BE2C (cell line): ENCODE data around the gene C20orf202.

Source experiments
- DNase-seq: peaks from one replicate; pipeline ENCODE4 v3.0.0-alpha.2; 2020
- H3K27me3 ChIP-seq: fragments of 250-450 bp; sonication (Bioruptor Pico); 2 replicates; pipeline ENCODE4 v1.5.1; 2020; ENCODE audit warnings: mild to moderate bottlenecking
- H3K36me3 ChIP-seq: fragments of 250-450 bp; sonication (Bioruptor Pico); 2 replicates; pipeline ENCODE4 v1.5.1; 2020; ENCODE audit warnings: mild to moderate bottlenecking
- H3K4me1 ChIP-seq: fragments of 250-450 bp; sonication (Bioruptor Pico); 2 replicates; pipeline ENCODE4 v1.5.1; 2020
- H3K4me3 ChIP-seq: 2 replicates; pipeline ENCODE4 v1.5.1; 2011; ENCODE audit warnings: low read depth, low read length
- H3K9me3 ChIP-seq: fragments of 250-450 bp; sonication (Bioruptor Pico); 2 replicates; pipeline ENCODE4 v1.5.1; 2020
- TF ChIP-seq, protein P1 (sequence below): IDR thresholded peaks from 2 replicates; pipeline ENCODE4 v1.5.1; 2012; ENCODE audit warnings: mild to moderate bottlenecking, low read depth, low read length

C20orf202 gene

DNA sequence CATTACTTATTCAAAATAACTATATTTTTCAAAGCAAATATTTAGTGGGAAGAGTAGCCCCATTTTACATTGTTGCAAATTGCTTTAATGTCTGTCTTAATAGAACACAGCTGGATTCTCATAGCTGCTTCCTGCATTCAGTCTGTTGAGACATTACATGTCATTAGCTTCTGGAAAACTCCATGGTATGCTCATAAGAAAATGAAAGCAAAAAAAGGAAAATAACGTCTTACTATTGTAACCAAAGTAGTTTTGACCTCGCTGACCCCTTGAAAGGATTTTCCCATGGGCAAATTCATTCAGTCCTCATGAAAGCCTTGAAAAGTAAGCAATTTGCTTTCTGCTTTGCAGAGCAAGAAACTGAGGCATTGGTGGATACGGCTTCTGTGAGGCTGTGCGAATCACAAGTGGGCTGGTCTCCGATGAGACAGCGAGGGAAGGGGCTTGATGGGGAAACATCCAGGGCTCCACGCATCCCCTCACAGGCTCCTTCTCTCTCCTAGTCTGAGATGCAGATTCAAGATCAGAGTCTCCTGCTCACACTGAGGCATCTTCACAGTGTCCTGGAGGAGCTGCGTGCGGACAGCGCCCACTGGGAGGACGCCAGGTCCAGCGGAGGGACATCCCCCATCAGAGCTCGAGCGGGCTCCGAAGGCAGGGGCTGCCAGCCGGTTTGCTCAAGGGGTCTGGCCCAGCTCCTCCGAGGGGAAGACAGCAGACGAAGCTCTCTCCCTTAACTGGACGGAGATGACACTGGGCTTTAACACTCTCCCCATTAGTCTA is 3.3 kb downstream of the C20orf202 start:
- Histone ChIP-seq H3K4me3 (no peak overlapping the region), H3K36me3 (no peaks in the 10 kb centered on the region)

DNA sequence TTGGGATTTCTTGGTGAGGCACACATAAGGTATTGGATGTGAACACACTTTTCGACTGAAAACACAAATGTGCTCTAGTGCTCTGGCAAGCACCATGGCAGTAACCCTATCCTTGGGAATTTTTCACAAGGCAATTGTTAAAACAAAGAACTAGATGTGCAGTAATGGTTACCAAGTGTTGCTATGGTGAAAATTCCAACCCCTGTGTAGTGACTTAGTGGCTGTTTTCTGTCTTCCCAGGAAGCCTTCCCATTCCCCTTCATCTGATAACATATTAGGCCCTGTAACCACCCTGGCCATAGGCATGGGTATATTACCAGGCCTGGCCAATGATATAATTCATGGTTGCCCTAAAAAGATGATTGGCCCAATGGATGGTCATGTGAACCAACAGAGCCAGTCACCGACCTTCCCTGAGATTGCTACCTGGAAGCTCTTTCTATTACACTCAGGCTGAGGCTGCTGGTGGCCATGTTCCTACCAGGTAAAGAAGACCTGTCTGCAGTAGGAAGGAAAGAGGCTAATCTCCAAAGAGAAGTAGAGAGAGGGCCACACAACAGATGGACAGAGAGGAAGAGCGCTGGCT is 4.1 kb downstream of the C20orf202 start:
- TF ChIP-seq, protein P1, sequence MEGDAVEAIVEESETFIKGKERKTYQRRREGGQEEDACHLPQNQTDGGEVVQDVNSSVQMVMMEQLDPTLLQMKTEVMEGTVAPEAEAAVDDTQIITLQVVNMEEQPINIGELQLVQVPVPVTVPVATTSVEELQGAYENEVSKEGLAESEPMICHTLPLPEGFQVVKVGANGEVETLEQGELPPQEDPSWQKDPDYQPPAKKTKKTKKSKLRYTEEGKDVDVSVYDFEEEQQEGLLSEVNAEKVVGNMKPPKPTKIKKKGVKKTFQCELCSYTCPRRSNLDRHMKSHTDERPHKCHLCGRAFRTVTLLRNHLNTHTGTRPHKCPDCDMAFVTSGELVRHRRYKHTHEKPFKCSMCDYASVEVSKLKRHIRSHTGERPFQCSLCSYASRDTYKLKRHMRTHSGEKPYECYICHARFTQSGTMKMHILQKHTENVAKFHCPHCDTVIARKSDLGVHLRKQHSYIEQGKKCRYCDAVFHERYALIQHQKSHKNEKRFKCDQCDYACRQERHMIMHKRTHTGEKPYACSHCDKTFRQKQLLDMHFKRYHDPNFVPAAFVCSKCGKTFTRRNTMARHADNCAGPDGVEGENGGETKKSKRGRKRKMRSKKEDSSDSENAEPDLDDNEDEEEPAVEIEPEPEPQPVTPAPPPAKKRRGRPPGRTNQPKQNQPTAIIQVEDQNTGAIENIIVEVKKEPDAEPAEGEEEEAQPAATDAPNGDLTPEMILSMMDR: no peak

More for the DNA sequence above, 3.3 kb downstream of the C20orf202 start:
- Histone ChIP-seq H3K9me3 (no peaks in the 10 kb centered on the region), H3K27me3 (no peaks in the 10 kb centered on the region), H3K4me1 (no peaks in the 10 kb centered on the region)
- TF ChIP-seq, protein P1: no peak
- no peak for DNase-seq

DNA sequence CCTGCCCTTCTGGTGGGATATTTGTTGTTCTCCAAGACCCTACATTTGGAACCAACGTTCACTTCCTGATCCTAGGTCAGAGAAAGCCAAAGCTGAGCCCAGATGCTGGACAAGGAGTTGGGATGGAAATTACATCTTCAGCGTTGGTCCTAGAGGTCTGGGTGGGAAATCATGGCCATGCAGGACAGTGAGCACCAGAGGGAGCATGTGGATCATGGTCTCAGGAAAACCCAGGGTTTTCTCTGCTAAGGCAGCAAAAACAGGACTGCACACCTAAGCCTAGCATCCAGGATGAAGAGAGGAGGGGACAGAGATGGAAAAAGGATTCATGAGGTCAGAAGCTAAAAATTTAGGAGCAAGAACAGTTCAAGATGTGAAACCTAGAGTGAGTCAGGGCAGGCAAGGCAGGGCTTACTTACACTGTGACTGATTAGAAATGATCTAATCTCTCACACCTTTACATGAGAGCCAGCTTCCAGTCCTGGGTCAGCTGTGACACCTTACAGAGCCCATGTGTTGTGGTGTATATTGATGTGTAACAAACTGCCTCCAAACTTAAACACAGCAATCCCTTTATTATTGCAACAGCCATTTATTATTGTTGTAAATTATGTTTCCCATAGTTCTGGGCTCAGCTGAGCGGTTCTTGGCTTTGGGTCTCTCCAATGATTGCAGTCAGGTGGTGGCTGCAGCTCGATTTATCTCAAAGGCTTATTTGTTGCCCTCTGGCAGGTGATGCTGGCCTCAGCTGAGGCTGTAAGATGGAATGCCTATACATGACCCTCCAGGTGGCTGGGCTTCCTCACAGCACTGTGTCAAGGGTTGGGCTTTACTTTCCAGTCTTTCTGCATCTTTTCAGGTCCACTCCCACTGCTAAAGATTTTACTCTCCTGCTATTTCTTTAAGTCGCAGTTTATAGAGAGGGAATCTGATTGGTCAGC is 6.5 kb downstream of the C20orf202 start:
- Histone ChIP-seq H3K9me3 (no peaks in the 10 kb centered on the region), H3K27me3 (no peaks in the 10 kb centered on the region), H3K4me1 (no peaks in the 10 kb centered on the region), H3K4me3 (no peak overlapping the region), H3K36me3 (no peaks in the 10 kb centered on the region)
- DNase-seq: no peak
- TF ChIP-seq, protein P1: peak; percentile 8; the same call in 1 of the 2 replicates

More for the DNA sequence above, 4.1 kb downstream of the C20orf202 start:
- Histone ChIP-seq H3K4me1 (no peaks in the 10 kb centered on the region), H3K27me3 (no peaks in the 10 kb centered on the region), H3K9me3 (no peaks in the 10 kb centered on the region), H3K36me3 (no peaks in the 10 kb centered on the region), H3K4me3 (no peak overlapping the region)
- no peak for DNase-seq

DNA sequence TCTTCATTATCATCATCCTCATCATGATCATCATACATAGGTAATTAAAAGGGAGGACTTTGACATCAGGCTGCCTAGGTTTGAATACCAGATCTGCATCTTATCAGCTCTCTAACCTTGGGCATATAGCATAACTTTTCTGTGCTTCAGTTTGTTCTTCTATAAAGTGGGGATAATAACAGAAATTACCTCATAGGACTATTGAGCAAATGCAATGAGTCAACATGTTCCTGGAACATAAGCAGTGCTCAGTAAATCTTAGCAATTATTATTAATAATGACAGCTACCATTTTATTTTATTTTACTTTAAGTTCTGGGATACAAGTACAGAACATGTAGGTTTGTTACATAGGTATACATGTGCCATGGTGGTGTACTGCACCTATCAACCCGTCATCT is 7.2 kb downstream of the C20orf202 start:
- no peaks in the 10 kb centered on the region for H3K36me3 ChIP-seq
- no peak overlapping the region for H3K4me3 ChIP-seq
- DNase-seq: no peak
- H3K27me3 ChIP-seq: peaks cover 4% of the 10 kb centered on the region
- no peaks in the 10 kb centered on the region for H3K9me3 ChIP-seq
- H3K4me1 ChIP-seq: no peaks in the 10 kb centered on the region
- TF ChIP-seq, protein P1: no peak

DNA sequence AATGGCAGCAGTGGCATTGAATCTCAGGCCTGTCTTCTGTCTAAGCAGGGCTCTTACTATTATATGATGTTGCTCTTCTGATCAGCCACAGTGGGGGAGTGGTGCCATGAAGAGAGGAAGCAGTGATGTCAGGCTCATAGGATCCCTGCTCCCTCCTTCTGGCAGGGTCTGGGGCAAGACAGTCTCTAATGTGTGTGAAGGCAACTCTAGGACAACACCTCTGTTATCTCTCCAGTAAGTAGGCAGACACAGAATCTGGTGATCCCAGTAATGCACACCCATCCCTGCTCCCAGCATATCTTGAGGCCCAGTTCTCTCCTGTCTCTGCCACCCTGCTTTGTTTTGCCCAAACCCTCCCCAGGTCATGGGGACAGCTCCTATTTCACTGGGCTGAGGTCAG is 8.8 kb downstream of the C20orf202 start:
- H3K27me3 ChIP-seq: peaks cover 4% of the 10 kb centered on the region
- H3K4me1 ChIP-seq: no peaks in the 10 kb centered on the region
- TF ChIP-seq, protein P1: no peak
- H3K36me3 ChIP-seq: no peaks in the 10 kb centered on the region
- no peak for DNase-seq
- no peaks in the 10 kb centered on the region for H3K9me3 ChIP-seq
- no peak overlapping the region for H3K4me3 ChIP-seq
